CD4-positive, alpha-beta memory T cell (primary cell): ENCODE measurements around the gene PTPN14. TPM values are rescaled to one million over a fixed set of nuclear protein-coding genes. Genes with fewer than 3 reads are reported as not detected.
"Not testable (repeated sequence)": the region's sequence is repeated elsewhere in the genome, so short reads cannot be mapped to it uniquely, and the experiment has no call there.

Experiments
- CTCF ChIA-PET: fragments of 350-600 bp; sonication (Branson Sonifier 250); formaldehyde crosslinking; loops from one replicate; lab custom pipeline; 2021; ENCODE audit warnings: inconsistent platforms; ENCODE audit not compliant: partially characterized antibody; lab: Charles Lee
- POLR2A ChIA-PET: fragments of 350-600 bp; sonication (Branson Sonifier 250); formaldehyde crosslinking; loops from one replicate; lab custom pipeline; 2021; ENCODE audit not compliant: partially characterized antibody; lab: Charles Lee
- DNase-seq, 5 donors: peaks; one replicate each; pipeline versions ENCODE4 v3.0.0 to v3.0.0-alpha.2; 2020 to 2022; ENCODE audit warnings: mixed read lengths in 1 of 5
- H3K27ac ChIP-seq: one replicate; pipeline ENCODE4 v1.7.0; 2013; ENCODE audit warnings: low read depth, low read length
- H3K27me3 ChIP-seq: 2 replicates; pipeline ENCODE4 v1.7.0; 2013; ENCODE audit warnings: mild to moderate bottlenecking, low read length, moderate library complexity; ENCODE audit not compliant: insufficient read depth
- H3K36me3 ChIP-seq: 2 replicates; pipeline ENCODE4 v1.7.0; 2013; ENCODE audit warnings: mild to moderate bottlenecking, low read length, moderate library complexity; ENCODE audit not compliant: insufficient read depth
- H3K4me1 ChIP-seq: 2 replicates; pipeline ENCODE4 v1.7.0; 2013; ENCODE audit warnings: mild to moderate bottlenecking, low read length, moderate library complexity; ENCODE audit not compliant: insufficient read depth
- H3K4me3 ChIP-seq, 2 donors: one replicate each; pipeline ENCODE4 v1.7.0; 2013; ENCODE audit warnings: low read length in 2 of 2, mild to moderate bottlenecking in 1 of 2
- H3K9me3 ChIP-seq, 2 donors: one replicate each; pipeline ENCODE4 v1.7.0; 2013; ENCODE audit warnings: low read length in 2 of 2, control low read depth in 1 of 2; ENCODE audit not compliant: control insufficient read depth in 1 of 2
- H3K27ac Mint-ChIP-seq, 7 donors: one replicate each; pipeline ENCODE4 v1.8.0; 2020 to 2021; ENCODE audit warnings: mixed read lengths in 7 of 7, mild to moderate bottlenecking in 6 of 7, inconsistent platforms in 3 of 7, moderate library complexity in 3 of 7
- H3K27me3 Mint-ChIP-seq, 2 donors: one replicate each; pipeline ENCODE4 v1.8.0; 2020 to 2021; ENCODE audit warnings: mixed read lengths in 2 of 2
- H3K36me3 Mint-ChIP-seq, 2 donors: one replicate each; pipeline ENCODE4 v1.8.0; 2020 to 2021; ENCODE audit warnings: mixed read lengths in 2 of 2, inconsistent platforms in 1 of 2, mild to moderate bottlenecking in 1 of 2
- H3K4me1 Mint-ChIP-seq, 4 donors: one replicate each; pipeline ENCODE4 v1.8.0; 2020 to 2021; ENCODE audit warnings: mixed read lengths in 4 of 4, mild to moderate bottlenecking in 1 of 4
- H3K4me3 Mint-ChIP-seq, 8 donors: one replicate each; pipeline ENCODE4 v1.8.0; 2020 to 2021; ENCODE audit warnings: mixed read lengths in 8 of 8, mild to moderate bottlenecking in 7 of 8, moderate library complexity in 6 of 8, inconsistent platforms in 3 of 8
- H3K9me3 Mint-ChIP-seq, 8 donors: one replicate each; pipeline ENCODE4 v1.8.0; 2020 to 2021; ENCODE audit warnings: mixed read lengths in 8 of 8, mild to moderate bottlenecking in 5 of 8, inconsistent platforms in 3 of 8, moderate library complexity in 1 of 8
- intact Hi-C: fragments of 100-400 bp; cut with micrococcal nuclease; formaldehyde crosslinking; loops from one replicate; pipeline ENCODE4 v1.15.1; 2023
- polyA plus RNA-seq, 2 donors: library from polyadenylated mRNA; unstranded; fragments of 300-500 nt; fragmentation: Illumina TruSeq; gene quantifications; one replicate each; pipeline ENCODE4 v1.2.3, GENCODE V29; 2021
- total RNA-seq, 2 experiments: library from RNA; stranded (reverse); gene quantifications; one replicate each; pipeline ENCODE4 v1.2.3, GENCODE V29; 2021

The PTPN14 gene
- total and polyA plus RNA-seq, 4 experiments from 2014 or later: 0.03 to 0.28 (median 0.20) TPM; not detected in 1

DNA sequence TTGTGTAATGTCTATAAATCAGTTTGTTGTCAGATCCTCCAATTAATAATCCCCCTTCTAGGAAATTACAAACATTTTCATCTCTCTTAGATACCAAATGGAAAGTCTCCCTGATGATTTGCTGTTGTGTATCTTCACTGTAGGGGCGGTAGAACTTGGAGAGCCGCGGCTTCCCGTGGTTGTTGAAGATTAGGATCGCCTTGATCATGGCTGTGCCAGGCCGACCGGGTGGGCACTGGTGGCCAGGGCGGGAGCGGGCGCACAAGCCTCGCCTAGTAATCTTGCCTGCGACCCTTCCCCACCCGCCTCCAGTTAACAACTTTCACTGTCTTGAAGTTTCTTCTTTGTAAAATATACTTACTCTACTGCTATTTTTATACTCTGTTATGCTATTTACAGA is 68.2 kb downstream of the PTPN14 start:
- H3K4me1 Mint-ChIP-seq, DNase-seq, H3K4me3 Mint-ChIP-seq, H3K9me3 ChIP-seq, POLR2A ChIA-PET, H3K9me3 Mint-ChIP-seq, H3K27ac Mint-ChIP-seq, CTCF ChIA-PET, H3K4me3 ChIP-seq, intact Hi-C loops, H3K36me3 Mint-ChIP-seq, H3K27ac ChIP-seq, H3K27me3 ChIP-seq, H3K36me3 ChIP-seq, H3K4me1 ChIP-seq: not testable (repeated sequence)
- H3K27me3 Mint-ChIP-seq: peaks cover 7 to 13% of the 10 kb centered on the region in 2 donors

DNA sequence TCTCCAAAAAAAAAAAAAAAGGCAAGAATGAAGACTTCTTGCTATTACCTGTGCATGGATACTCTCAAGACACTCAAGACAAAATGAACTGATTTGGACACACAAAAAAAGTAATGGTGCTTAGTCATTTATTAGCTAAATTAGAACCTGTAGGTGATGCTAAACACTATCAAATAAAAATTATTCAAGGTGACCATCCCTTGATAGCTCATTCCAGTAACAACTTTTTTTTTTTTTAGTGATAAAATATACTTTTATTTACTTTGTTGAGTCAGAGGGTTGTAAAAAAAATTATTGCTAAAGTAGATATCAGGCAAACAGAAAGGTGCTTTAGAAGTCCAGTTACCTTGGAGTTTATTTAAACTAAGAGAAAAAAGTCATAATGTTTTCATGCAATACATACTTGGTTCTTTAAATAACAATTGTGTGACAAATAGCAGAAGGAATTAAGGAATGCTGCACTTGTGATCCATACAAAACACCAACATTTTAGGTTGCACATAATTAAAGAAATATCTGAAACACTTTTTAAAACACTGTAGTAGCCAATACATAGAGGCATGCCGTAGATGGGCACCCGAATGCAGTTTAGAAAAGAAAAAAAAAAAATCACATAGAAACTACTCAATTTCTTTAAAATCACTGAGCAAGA is 69.3 kb downstream of the PTPN14 start:
- H3K27me3 Mint-ChIP-seq: peaks cover 7 to 18% of the 10 kb centered on the region in 2 donors
- DNase-seq, intact Hi-C loops, H3K27me3 ChIP-seq, H3K4me1 Mint-ChIP-seq, H3K27ac Mint-ChIP-seq, CTCF ChIA-PET, H3K4me3 Mint-ChIP-seq, H3K27ac ChIP-seq, H3K9me3 ChIP-seq, POLR2A ChIA-PET, H3K4me1 ChIP-seq, H3K36me3 Mint-ChIP-seq, H3K4me3 ChIP-seq, H3K36me3 ChIP-seq, H3K9me3 Mint-ChIP-seq: not testable (repeated sequence)

DNA sequence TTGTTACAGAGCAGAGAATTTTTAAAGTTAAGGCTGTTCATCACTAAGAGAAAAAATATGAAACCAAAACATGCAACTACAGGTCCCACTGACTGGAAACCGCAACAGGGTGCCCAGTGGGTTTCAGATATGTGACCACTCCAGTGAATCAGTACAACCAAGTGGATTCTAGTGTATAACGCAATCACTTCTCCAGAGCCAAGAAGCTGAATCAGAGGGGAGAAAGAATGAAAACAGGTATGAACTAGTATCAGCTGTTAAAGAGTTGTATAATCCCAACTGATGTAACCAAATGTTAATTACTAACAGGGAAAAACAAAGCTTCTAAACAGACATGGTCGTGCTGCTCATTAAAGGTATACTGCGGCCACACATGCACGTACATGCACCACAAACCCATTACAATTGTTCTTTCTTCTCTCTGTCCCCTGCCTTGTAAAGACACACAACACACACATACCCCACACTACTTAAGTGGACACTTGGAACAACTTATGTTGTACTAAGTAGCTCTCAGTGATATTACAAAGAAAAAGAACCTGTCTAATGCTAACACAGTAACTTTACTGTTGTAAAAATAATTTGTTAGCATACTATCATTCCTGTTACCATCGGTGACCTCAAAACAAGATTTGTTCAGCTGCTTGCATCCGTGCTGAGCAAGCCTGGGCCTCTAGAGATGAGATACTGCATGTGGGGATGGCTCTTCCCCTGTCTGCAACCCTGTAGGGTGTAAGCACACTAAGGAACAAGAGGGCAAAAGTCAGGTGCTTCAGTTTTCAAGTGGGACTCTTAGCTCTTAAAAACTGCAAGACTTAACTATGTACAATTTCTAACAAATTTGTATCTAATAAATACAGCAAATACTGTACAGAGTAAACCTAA is 74.2 kb downstream of the PTPN14 start:
- Mint-ChIP-seq H3K36me3 (no peaks in the 10 kb centered on the region), H3K4me1 (no peaks in the 10 kb centered on the region), H3K27ac (no peak overlapping the region), H3K27me3 (peaks cover 9 to 17% of the 10 kb centered on the region in 2 donors), H3K9me3 (peaks cover 0 to 1% (median 0%) of the 10 kb centered on the region in 8 donors), H3K4me3 (no peak overlapping the region)
- intact Hi-C loops: no loop called here
- Histone ChIP-seq H3K4me1 (no peaks in the 10 kb centered on the region), H3K4me3 (no peak overlapping the region), H3K36me3 (no peaks in the 10 kb centered on the region), H3K27ac (no peak overlapping the region), H3K27me3 (no peaks in the 10 kb centered on the region), H3K9me3 (no peaks in the 10 kb centered on the region)
- DNase-seq: no peak
- CTCF ChIA-PET: interaction anchor here (1.1 kb wide), 1 partner anchor 20 kb away, joined by 4 read pairs; no protein-coding TSS in a partner anchor
- POLR2A ChIA-PET: no interaction called here

DNA sequence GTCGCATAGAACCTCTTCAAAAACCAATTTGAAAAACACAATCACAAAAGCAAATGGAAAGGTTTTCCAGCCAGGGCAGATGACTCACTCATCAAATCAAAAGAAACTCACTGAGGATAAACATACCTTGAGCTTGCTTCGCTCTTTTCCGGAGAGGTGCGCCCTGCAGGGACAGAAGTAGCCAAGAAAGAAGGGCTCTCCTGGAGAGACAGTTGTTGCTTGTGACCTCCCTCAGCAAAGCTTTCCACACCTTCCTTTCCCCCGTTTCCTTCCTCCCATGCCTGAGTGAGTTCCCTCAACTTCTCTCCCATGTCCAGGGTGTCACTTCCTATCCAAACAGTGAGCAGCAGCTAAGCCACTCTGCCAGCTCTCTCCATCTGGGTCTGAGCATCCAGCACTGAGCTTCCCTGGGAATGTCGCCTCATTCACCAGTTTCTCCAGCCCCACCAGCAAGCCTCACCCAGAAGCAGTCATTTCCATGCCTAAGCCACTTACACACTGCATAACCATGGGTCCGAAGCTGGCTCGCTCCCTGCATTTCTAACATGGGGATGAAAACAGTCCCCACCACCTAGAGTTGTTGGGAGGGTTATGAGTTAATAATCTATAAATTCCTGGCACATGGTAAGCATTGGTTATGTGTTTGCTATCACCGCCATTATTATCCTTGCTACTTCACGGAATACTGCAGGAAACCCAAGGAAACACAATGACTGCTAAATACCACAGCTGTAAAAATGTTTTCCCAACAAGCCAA is 75.0 kb downstream of the PTPN14 start:
- CTCF ChIA-PET: no interaction called here
- H3K27ac Mint-ChIP-seq: no peak overlapping the region

DNA sequence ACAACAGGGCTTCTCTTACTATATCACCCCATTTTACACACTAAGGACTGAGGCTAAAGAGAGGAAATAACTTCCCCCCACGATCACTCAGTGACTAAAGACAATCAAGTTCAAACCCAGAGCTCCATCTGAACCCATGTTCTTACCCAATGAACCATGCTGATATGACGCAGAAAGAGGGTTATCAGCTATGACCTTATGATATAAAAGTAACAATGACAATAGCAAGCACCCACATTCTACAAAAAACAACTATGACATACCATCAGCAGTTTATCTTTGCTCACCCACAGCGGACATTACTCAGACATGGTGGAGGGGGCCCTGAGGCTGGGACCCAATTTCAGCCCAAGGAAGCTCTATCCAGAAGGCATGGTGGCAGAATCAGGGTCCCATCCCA is 75.7 kb downstream of the PTPN14 start:
- peaks cover 0 to 2% (median 0%) of the 10 kb centered on the region in 8 donors for H3K9me3 Mint-ChIP-seq
- Histone ChIP-seq H3K4me3 (no peak overlapping the region), H3K9me3 (no peaks in the 10 kb centered on the region), H3K27ac (no peak overlapping the region), H3K27me3 (no peaks in the 10 kb centered on the region), H3K36me3 (no peaks in the 10 kb centered on the region), H3K4me1 (no peaks in the 10 kb centered on the region)
- H3K27ac Mint-ChIP-seq: no peak overlapping the region
- ChIA-PET CTCF (no interaction called here), POLR2A (no interaction called here)
- H3K4me1 Mint-ChIP-seq: no peaks in the 10 kb centered on the region
- H3K36me3 Mint-ChIP-seq: no peaks in the 10 kb centered on the region
- no peak overlapping the region for H3K4me3 Mint-ChIP-seq
- intact Hi-C loops: no loop called here
- no peak for DNase-seq
- peaks cover 10 to 22% of the 10 kb centered on the region in 2 donors for H3K27me3 Mint-ChIP-seq

More for the DNA sequence above, 75.0 kb downstream of the PTPN14 start:
- Histone ChIP-seq H3K27me3 (no peaks in the 10 kb centered on the region), H3K4me1 (no peaks in the 10 kb centered on the region), H3K36me3 (no peaks in the 10 kb centered on the region), H3K4me3 (no peak overlapping the region), H3K27ac (no peak overlapping the region), H3K9me3 (no peaks in the 10 kb centered on the region)
- DNase-seq: no peak
- Mint-ChIP-seq H3K9me3 (peaks cover 0 to 2% (median 0%) of the 10 kb centered on the region in 8 donors), H3K27me3 (peaks cover 11 to 18% of the 10 kb centered on the region in 2 donors), H3K4me1 (no peaks in the 10 kb centered on the region), H3K4me3 (no peak overlapping the region), H3K36me3 (no peaks in the 10 kb centered on the region)
- POLR2A ChIA-PET: no interaction called here
- intact Hi-C loops: no loop called here

DNA sequence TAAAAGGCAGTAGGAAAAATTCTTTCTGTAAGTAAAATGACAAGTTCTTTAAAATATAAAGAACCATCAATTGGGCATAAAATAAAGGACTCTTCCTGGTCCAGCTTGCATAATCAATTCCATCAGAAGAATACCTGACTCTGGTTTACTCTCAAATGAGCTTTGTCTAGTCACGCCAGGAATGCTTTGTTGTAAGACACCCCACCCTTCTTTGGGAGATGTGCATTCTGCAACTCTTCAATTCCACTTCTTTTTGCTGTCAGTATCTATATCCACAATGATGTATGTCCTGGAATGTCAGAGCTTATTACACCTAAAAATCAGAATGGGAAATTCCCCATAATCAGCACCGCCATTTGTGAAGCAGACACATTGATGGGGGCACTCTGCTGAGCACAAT is 76.1 kb downstream of the PTPN14 start:
- no peaks in the 10 kb centered on the region for H3K27me3 ChIP-seq
- no peak overlapping the region for H3K27ac ChIP-seq
- H3K27ac Mint-ChIP-seq: no peak overlapping the region
- POLR2A ChIA-PET: no interaction called here
- H3K4me1 ChIP-seq: no peaks in the 10 kb centered on the region
- CTCF ChIA-PET: no interaction called here
- H3K9me3 ChIP-seq: no peaks in the 10 kb centered on the region
- no peak overlapping the region for H3K4me3 ChIP-seq
- no peaks in the 10 kb centered on the region for H3K36me3 ChIP-seq
- H3K4me1 Mint-ChIP-seq: no peaks in the 10 kb centered on the region
- no peak overlapping the region for H3K4me3 Mint-ChIP-seq
- DNase-seq: no peak
- H3K36me3 Mint-ChIP-seq: no peaks in the 10 kb centered on the region
- intact Hi-C loops: no loop called here
- H3K9me3 Mint-ChIP-seq: peaks cover 0 to 2% (median 0%) of the 10 kb centered on the region in 8 donors
- peaks cover 8 to 22% of the 10 kb centered on the region in 2 donors for H3K27me3 Mint-ChIP-seq

DNA sequence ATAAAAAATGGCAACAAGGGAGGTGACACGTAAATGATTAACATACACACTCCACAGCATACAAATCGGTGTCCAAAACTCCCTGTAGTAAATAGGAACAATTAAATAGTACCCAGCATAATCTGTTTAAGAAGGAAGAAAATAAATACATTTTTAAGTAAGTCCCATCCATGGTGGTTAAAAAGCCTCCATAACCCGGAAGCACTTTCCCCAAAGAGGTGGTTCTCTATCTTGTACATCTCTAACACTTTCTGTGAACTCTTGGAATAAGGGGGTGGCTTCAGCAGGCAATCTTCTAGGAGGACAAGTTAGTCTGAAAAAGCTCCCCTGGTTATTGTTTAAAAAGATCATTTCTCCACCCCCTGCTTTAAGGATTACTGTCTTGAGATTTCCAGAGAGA is 76.9 kb downstream of the PTPN14 start:
- Mint-ChIP-seq H3K4me3 (no peak overlapping the region), H3K4me1 (no peaks in the 10 kb centered on the region), H3K27me3 (peaks cover 8 to 22% of the 10 kb centered on the region in 2 donors), H3K9me3 (peaks cover 0 to 2% (median 0%) of the 10 kb centered on the region in 8 donors), H3K27ac (no peak overlapping the region), H3K36me3 (no peaks in the 10 kb centered on the region)
- Histone ChIP-seq H3K36me3 (no peaks in the 10 kb centered on the region), H3K27me3 (no peaks in the 10 kb centered on the region), H3K4me3 (no peak overlapping the region), H3K27ac (no peak overlapping the region), H3K9me3 (no peaks in the 10 kb centered on the region), H3K4me1 (no peaks in the 10 kb centered on the region)
- POLR2A ChIA-PET: no interaction called here
- intact Hi-C loops: no loop called here
- no peak for DNase-seq
- CTCF ChIA-PET: no interaction called here
